Spleen (tissue), 7 donors: ENCODE results near the gene WNT7A.

Experiments used
- CTCF ChIP-seq, 11 experiments: fragments of 200-600 bp in 7 of 11; fragments of 450-650 bp in 4 of 11; sonication (generic) in 4 of 11; IDR thresholded peaks in 8 of 11; conservative IDR thresholded peaks in 3 of 11; 1 replicate in 7 of 11; 2 replicates in 4 of 11; pipeline versions ENCODE4 v1.4.0 to v1.8.0; 2016 to 2021; ENCODE audit warnings: antibody characterized with exemption in 11 of 11, inconsistent platforms in 4 of 11, mild to moderate bottlenecking in 1 of 11
- POLR2A ChIP-seq, 3 donors: fragments of 450-650 bp; IDR thresholded peaks; one replicate each; pipeline ENCODE4 v1.5.1; 2017; ENCODE audit warnings: antibody characterized with exemption in 3 of 3, mild to moderate bottlenecking in 1 of 3
- donor health status: DM: no; HTN: no; CAD: no; lungs with moderate emphysema.
- donor health status: DM: no; HTN: no; CAD: no.
- donor health status: DM: no; HTN: no; CAD: no.

DNA sequence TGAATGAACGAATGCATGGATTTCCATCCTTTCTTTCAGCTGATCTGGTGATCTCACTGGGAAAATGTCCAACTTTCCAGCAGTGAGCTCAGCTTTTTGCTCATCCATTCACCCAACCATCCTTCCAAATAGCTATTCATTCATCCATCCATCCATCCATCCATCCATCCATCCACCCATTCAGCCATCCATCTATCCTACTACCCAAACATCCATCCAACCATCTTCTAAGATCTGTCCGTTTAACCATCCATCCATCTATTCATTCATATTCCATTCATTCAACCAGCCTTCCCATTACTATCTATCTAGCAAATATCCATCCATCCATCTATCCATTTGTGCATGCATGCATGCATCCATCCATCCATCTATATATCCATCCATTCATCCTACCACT lies 39.4 kb downstream of the WNT7A start:
- TF ChIP-seq CTCF (IDR thresholded peaks at IDR 0.05 in 8 of 11, conservative IDR thresholded peaks at IDR 0.05 in 3 of 11) (no peak), POLR2A (IDR thresholded peaks at IDR 0.05) (no peak)
